ENCODE data around the gene USP2.
A peak's percentile ranks its signal among the peaks of the same experiment; 100 is the strongest.

USP2 gene

DNA sequence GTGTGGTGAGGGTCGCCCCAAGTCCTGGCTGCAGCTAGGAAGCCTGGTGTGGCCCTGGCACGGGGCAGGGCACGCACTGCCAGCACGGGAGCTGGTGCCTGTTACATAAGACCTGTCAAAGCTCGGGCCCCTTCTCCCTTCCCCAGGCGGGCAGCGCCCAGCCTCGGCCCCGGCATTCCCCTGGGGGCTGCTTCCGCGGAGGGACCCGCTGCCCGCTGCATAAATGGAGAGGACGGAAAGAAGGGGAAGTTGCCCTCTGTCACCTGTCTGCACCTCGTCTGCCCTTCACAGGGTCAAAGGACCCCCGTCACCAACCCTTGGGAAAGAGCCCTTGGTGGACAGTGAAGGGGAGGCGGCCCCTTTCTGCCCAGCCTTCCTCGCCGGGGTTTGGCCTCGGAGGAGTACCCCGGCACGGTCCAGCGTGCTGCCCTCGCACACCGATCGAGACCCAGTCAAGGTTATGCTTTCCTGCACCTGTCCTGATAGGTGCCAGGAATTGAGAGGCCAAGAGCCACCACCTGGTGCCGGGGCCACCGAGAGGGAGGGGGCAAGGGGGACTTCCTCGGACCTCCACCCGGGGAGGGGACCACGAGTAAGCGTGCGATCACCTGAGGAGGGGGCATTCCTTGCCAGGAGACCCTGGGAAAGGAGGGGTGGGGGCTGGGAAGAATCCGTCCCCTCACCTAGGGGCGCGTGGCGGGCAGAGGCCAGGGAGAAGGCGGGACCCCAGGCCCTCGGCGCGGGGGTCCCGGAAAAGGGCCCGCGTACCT, 18.2 kb downstream of the USP2 start:
- no peak for DNase-seq (ENCODE audit: low spot score)

DNA sequence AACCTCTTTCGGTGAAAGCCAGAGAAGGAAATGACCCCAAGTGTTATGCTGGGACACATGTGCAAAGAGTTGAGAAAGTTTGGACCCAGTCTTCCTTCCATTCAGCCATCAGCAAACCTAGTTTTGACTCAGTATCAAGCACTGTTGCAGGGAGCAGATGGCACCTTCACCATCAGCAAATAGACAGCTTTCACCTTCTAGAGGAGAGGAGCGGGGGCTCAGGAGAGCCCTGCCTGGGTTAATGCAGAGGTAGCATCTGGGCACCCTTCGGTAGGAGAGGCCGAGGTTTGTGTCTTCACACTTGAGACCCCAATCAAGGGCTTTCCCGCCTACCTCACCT, 18.8 kb downstream of the USP2 start:
- DNase-seq (ENCODE audit: low spot score) = no peak

DNA sequence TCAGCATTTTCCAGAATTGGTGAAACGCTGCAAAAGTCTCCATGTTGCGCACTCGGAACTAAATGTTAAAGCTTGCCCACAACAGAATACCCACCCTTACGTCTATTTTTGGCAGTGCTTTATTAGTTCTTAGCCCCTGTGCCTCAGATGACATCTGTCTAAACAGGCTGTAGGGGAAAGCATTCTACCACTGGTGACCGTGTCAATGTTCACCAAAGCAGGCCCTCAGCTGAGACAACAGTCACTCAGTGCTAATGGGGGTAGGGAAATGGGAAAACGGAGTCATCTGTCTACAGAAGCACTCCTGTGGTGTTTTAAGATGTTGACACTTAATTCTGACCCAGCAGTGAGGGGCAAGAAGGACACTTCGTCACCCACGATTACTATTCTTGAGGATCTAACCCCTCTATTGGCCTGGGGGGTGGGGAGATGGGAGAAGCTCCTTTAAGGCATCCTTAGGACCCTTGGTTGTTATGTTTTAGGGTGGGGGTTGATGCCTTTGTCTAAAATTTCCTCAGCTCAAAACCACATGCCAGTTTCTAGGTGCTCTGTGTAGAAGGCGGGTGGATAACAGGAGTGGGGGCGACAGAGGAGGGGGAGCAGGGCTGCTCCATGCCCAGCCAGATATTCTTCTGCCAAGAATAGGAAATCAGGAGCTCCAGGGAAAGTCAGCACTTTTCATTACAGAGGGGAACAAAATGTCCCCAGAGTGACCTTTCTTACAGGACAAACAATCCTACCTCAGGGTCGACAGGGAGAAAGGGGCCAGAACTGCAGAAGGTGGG, 19.4 kb downstream of the USP2 start:
- DNase-seq (ENCODE audit: low spot score) = no peak

DNA sequence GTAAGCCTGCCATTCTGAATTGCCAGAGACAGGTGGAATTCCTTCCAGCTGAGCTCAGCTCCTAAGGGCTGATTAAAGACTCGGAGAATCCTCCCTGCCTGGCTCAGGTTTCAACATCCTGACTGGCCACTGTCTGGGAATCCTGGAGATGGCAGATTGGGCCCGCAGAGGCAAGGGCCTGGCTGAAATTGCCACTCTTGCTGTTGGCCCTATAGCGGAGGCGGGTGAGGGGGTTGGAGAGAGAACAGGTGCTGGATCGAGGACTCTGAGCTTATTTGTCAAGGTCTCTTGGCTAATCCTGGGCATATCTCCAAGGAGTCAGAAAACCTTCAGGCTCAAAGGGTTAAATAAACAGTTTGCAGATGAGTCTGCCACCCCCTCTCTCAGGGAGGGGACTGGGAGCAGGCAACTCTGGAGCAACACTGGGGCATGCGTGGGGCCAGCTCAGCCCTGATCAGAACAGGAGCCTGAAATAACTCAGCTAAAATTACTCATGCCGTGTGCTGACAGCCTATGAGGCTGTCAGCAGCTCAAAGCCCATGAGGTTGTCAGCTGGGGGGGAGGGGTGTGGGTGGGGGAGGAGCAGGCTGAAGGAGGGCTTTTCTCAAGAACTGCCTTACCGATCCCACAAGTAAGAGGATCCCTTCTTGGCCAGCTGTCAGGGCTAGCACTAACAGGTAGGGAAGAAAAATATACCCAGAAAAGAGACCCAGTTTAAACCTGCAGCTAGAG, 20.3 kb downstream of the USP2 start:
- no peak for DNase-seq (ENCODE audit: low spot score)

DNA sequence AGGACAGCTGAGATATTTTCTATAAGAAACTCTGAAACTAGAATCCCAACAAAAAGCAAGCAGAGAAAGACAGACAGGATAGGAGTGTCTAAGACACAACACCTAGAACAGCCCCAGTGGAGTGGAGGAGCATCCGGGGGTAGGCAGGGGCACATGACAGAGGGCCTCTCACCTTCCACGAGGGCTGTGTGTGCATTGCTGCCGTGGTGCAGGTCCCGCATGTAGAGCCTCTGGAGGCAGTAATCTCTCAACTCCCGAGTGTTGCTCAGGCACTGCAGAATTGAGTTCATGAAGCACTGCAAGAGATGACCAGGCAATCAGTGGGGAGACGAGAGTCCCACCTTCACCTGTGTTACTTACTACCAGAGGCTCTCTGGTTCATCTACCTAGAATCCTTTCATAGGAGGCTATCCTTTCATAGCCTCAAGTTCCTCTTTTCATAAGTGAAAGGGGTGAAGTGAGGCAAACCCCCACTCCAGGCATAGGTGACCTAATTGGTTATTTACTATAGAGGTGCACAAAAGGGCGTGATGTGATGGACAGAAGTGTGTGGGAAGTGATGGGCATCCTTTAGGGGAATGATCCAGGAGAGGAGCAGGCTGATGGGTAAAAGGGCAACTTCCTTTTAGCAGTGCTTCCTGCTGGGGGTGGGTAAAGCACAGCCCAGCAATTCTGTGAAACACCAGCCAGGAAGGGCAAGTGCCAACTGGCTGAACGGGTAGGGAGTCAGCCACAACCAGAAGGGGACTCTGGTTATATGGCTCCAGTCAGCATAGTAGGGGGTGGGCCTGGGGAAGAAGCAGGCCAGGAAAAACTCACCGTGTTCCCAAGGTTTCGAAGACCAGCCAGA, 21.9 kb downstream of the USP2 start:
- DNase-seq (ENCODE audit: low spot score) = no peak

DNA sequence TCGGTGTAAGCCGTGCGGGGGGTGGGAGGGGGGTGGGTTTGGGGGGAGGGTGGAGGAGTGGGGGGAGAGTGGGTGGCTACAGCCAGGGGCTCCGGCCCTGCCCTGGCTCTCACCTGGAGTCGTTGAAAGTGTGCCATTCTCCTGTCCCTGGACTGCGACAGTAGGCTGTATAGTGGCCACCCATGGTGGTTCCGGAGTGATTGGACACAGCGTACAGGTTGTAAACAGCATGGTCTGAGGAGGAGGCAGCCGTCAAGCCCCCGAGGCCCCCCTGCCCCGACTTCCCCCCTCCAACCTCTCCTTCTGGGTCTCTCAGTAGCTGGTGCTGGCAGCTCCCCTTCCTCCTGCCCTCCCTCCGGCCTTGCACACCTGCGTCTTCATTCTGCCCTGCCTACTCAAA, 24.4 kb downstream of the USP2 start:
- no peak for DNase-seq (ENCODE audit: low spot score)

DNA sequence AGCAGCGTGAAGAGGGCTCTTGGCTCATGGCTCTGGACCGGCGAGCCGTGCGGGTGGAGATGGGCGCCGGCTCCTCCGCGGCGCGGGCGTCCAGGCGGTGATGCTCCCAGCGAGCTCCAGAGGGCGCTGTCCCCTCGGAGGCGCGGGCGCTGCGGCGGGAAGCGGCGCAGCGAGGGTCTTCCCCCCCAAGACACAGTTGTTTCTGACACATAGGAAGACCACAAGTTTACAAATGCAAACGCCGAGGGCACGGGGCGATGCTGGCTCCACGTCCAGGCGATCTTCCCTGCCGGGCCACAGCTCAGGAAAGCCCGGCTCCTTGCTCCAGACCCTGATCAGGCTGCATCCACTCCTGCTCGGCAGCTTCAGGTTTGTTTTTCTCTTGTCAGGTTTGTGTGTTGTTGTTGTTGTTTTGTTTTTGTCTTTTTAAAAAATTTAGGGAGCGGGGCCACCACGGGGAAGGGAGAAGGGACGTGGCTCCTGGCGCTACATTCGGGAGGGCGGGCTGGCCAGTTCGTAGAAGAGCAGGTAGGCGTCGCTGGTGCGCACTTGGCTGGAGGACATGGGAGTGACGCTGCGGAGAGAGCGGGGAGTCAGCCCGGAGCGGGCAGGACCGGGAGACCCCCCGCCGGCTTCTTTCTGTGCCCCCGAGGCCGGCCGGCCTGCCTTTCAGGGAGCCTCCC, 25.0 kb downstream of the USP2 start:
- no peak for DNase-seq (ENCODE audit: low spot score)

DNA sequence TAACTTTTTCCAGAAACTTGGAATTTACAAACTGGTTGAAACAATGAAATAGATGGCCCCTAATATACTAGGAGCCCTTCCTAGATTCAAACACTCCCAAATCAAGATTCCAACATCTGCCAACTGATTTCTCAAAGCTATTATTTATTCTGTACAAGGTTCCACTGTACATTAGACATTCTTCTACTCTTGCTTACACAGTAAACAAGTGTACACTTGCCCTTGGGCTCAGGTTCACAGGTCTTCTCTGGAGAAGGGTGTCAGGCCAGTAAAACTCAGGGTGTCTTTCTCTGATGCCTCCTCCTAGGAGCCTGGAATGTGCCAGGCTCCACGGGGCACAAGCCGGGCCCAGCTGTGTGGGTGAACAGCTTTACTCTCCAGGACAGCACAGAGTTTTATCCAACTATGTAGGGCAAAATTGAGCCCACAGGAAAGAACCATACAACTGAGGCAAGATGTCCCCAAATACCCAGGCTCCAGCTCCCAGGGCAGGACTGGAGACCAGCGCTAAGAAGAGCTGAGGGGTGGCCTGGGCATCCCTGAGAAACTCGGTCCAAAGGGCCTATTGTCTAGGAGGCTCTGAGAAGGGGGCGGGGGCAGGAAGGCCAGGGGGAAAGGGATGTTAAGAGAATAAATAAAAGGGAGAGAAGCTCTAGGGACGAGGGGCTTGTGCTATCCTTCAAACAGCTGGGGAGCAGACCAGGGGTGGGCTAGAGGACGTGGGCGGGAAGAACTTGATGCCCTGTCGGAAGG, 26.2 kb downstream of the USP2 start:
- no peak for DNase-seq (ENCODE audit: low spot score)

DNA sequence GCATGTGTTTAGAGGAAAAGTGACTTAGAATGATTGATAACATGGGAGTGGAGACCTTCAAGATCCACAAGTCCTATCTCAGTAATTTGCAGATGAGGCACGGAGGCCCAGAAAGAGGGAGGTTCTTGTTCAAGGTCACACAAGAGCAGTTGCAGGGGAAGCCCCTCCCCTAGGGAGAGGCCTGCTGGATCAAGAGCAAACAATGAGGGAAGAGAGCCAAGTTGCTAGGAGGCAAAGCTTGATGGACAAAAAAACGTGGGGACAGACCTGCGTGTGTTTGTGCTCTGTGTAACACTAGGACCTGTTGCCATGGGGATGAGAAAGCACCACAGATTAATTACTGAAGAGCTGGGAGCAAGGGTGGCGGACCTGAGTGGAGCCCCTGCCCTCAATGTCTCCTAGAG, 28.6 kb downstream of the USP2 start:
- peak; percentile 87 for DNase-seq (ENCODE audit: low spot score)

DNA sequence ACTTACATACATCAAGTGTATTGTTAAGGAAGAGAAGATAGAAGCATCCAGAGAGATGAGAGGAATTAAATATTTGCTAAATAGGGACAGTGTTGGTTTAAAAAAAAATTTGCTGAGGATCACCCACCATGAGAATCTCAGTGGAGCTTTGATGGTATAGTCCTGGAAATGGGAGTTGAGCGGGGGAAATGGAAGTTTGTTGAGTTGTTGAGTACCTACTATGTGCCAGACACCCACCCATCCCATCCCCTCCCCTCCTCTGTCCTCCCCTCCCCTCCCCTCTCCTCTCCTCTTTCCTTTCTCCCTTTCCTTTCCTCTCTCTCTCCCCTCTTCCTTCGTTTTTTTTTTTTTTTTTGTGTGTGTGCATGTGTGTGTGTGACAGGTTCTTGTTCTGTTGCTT, 30.3 kb downstream of the USP2 start:
- DNase-seq (ENCODE audit: low spot score) = no peak

DNA sequence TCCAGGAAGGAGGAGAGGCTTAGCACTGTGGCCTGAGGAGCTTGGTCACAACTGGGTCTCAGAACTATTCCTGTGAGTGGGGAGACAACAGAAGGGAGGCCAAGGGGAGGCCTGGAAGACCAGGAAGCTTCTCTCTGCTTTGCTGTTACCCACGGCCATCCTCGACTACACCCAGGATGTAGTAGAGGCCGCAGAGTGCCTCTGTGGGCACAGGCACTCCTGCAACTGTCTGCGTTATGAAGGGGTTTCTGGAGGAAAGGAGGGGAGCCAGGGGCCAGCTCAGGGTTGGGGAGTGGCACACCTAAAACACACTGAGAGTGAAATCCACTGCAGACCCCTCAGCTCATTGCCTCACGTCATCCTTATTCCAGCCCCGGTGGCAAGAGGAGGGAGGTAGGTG, 31.2 kb downstream of the USP2 start:
- no peak for DNase-seq (ENCODE audit: low spot score)

DNA sequence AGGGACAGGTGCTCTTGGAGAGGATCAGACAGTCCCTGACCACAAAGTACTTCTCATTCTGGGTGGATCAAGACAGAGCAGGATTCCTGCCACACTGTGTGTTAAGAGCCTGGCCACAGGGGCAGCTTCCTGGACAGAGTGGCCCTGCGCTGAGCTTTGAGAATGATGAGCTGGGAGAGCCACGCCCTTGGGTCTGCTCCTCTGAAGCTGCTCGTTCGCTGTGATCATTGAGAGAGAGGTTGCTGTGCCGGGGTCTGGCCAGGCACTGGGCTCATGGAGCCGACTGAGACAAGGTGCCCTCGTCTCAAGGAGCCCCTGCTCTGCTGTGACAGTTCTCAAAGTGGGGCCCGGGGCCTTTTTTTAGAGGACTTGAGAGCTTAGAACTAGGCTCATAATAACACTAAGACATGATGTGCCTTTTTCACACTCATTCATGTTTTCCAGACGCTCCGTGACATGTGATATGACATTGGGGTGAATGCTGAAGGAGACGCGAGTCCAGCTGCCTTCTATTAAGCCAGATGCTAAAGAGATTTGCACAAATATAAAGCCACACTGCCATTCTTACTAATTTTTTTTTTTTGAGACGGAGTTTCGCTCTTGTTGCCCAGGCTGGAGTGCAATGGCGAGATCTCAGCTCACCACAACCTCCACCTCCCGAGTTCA, 33.4 kb downstream of the USP2 start:
- no peak for DNase-seq (ENCODE audit: low spot score)

DNA sequence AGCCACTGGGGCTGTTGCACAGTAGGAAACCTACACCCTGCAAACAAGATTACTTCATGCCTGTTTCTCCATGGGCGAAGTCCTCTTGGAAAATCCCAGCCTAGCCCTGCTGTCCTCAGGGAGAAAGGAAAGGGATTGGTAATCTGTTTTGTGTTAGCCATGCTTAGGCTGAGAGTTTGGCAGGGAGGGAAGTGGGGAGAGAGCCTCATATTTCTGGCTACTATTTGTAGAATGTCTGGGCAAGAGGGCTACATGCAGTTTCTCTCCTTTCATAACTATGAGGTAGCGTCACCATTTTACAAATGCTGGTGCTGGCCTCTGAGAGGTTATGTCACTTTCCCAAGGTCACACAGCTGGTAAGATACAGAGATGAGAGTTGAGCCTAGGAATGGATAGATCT, 34.2 kb downstream of the USP2 start:
- no peak for DNase-seq (ENCODE audit: low spot score)

DNA sequence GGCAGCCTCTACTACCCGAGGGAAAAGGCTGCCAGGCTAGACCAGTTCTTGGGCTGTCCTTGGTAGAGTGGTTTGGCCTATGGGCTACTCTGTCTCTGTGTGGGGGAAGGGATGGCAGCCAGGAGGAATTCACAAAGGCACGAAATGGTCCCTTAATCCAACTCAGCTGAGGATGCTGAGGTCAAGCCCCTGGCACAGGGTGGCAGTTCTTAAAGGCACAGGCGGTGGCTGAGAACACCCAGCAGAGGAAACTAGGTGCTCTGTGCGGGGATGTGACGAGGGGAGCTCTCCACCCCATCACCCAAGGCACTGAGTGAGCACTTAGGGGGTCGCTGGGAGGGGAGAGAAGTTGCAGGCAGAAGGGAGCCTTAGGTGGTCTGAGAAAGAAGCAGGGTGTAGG, 34.9 kb downstream of the USP2 start, which contains the start of gene MFRP:
Gene MFRP, minus strand, starts transcription at position 101 of the 400 bp plus-strand sequence. CDS start 192 bp downstream, outside the sequence.
- no peak for DNase-seq (ENCODE audit: low spot score)

DNA sequence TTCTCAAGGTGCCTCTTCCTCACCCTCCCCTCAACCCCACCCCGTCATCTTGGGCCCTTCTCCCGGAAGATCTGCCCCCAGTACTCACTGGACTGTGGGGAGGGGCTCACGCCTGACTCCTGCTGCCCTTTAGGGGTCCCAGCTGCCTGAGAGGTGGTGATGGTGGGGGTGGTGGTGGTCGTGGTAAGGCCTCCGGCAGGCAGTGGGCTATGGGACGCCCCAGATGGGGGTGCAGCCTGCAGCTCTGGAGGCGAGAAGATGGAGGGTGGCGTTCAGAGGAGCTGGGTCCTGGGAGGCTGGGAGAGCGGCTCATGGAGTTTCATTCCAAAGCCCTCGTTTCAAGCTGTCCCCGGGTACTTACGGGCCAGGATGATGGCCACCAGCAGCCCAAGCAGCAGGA, 35.8 kb downstream of the USP2 start:
- no peak for DNase-seq (ENCODE audit: low spot score)

DNA sequence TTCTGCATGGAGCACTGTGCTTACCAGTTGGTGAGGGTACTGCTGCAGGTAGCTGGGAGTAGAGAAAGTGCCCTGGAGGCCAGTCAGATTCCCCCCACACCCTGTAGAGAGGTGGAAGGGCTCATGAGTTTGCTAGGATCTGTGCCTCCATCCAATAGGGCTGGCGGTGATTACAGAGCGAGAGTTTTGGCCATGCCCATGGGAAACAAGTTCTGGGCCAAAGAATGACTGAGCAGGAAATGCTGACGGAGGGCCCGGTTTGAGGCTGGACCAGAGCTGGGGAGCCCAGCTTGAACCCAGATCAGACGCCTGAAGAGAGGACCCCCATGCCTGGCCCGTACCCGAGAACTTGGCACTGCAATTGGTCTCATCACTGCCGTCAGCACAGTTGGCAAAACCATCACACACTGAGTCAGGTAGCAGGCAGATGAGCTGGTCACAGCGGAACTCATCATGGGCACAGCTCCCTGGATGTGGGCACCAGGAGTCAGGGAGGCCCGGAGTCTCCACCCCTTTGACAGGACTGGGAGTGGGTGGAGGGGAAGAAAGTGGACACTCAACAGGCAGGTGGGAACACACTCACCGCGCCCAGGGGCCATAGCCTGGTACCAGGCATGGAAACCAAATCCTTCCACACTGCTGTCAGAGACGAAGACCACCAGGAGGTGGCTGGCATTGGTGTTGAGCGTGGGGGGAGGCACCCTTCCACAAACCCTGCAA, 37.0 kb downstream of the USP2 start:
- DNase-seq (ENCODE audit: low spot score) = no peak

DNA sequence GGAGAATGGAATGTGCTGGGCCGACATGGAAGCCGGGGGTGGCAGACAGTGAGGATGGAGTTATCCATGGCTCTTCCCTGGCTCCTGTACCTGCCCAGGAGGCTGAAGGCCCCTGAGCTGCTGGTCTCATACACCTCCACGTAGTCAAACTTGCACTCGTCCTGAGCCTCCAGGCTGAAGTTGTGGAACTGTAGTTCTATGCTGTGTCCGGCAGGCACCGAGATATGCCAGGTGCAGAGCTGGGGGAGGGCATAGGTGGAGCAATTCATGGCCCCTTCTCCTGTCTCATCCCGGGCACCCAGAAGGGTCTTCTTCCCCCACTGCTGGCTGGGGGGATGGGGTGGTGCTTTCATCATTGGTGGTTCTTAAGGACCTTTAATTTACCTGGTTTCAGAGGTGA, 37.8 kb downstream of the USP2 start:
- DNase-seq (ENCODE audit: low spot score) = no peak

DNA sequence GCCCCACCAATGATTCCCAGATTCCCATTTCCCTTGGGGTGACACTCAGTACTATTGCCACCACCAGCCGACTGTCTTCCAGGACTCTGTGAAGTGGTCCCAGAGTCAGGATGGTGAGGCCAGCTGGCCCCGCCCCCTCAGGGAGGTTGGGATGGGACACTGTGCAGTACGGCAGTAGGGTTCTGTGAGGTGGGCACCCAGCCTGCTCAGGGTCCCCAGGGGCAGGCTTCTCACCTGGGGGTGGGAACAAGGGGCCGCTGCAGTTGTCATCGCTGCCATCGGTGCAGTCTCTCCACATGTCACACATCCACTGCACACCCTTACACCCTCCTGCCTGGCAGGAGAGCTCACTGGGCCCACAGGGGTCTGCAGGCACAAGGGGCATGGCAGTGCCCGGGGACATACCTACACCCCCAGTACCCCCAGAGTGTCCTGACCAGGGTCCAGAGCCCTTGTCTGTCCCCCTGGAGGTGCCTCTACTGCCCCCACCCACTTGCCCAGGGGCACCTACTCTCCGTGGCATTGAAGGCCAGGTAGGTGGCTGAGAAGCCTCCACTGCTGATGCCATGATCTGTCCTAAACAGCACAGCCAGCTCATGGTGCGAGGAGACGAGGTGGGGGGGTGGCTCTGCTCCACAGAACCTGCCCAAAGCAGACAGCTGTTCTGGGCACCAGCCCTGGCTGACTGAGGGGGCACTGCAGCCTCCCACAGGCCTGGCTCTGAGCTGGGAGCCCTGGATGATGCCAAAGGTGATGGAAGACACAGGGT, 38.9 kb downstream of the USP2 start:
- no peak for DNase-seq (ENCODE audit: low spot score)

DNA sequence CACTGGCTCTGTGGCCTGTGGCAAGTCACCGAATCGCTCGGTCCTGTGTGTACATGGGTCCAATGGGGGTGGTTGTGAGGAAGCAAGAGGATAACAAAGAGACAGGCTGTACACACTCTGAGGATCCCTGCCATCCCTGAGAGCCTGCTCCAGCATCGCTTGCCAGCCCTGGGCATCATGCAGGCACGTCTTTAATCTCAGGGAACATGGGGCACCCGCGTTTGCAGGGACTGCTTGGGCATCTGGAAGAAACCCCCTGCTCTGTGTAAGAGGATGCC, 39.5 kb downstream of the USP2 start:
- no peak for DNase-seq (ENCODE audit: low spot score)

Measured in HuH-7 (cell line).